NCI-H1417 treated with DMSO at 0.1 percent for 48 hours (cell line): Measurements from ENCODE around the gene LARGE1.

Experiments
- DNase-seq: peaks from one replicate; lab custom pipeline; 2025; lab: John Stamatoyannopoulos, UW

Gene LARGE1

GRCh38 chr22:33519974-33520903 lies 400.0 kb downstream of the LARGE1 start:
- no peak for DNase-seq

DNA sequence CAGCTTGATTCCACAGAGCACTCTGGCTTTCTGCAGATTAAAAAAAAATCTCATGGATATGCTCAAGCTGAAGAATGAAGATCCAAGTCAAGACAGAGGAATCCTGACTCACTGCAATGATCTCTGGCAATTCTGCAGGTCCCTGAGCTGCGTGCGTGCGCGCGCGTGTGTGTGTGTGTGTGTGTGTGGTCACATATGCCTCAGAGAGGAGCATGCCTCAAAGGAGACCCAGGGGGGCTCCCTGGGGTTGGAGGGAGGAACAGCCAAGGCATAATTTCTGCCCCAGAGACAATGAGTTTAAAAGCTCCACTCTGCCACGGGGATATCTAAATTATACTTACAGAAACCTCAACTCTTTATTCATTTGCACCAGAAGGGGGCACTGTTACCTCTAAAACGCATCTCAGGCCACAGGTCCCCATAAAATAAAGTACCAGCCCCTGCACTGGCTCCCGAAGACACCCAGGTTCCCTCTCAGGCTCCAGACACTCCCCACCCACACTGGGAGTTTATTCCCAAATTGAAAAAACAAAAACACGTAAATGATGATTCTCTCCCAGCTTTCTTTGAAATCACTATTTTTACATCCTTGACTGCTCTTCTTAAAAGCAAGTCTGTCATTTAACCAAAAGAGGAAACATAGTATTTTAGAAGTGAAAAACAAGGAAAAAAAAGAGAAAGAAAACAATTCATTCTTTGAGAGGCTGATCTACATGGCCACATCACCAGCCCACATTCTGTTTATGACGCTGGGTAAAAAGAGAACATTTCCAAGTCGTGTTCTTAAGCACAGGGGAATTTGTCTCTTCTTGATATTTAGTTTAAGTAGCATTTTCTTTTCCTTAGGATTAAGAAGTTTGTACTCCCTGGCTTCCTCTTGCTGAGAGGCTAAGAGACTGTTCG lies 401.0 kb downstream of the LARGE1 start:
- DNase-seq, result no peak

DNA sequence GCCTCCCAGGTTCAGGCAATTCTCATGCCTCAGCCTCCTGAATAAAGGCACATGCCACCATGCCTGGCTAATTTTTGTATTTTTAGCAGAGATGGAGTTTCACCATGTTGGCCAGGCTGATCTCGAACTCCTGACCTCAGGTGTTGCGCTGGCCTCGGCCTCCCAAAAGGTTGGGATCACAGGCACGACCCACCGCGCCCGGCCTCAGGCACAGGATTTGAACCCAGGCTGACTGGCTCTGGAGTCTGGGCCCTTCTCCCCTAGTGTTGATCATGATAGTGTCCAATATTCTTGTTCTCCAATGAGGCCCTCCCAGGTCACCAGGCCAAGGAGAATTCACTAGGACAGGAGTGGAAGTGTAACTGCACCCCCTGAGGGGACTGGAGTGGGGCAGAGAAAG lies 401.9 kb downstream of the LARGE1 start:
- DNase-seq, result no peak

- no peak for DNase-seq
Observed at GRCh38 chr22:33515795-33516194, 404.5 kb downstream of the LARGE1 start.

- DNase-seq, result no peak
Observed at GRCh38 chr22:33513388-33514338, 406.6 kb downstream of the LARGE1 start.

DNA sequence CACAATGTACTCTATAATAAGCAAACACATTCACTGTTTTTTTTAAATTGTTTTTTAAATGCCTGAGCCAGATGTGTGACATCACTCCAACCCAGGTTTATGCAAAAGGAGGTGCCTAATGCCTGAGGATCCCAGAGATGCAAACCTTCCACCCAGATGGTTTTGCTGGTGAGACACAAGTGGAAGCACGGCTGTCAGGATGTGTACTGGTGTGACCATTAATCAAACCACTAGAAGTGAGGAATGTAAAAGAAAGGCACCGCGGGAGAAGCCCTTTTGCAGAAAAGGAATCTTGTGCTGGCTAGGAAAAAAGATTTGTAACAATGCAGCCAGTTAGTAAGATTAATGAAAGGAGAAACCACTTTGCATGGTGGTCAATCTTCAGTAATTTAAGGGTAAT lies 407.4 kb downstream of the LARGE1 start:
- DNase-seq, result no peak

GRCh38 chr22:33510429-33510904 lies 409.8 kb downstream of the LARGE1 start:
- DNase-seq, result no peak

GRCh38 chr22:33504941-33505625 lies 415.2 kb downstream of the LARGE1 start:
- no peak for DNase-seq

DNA sequence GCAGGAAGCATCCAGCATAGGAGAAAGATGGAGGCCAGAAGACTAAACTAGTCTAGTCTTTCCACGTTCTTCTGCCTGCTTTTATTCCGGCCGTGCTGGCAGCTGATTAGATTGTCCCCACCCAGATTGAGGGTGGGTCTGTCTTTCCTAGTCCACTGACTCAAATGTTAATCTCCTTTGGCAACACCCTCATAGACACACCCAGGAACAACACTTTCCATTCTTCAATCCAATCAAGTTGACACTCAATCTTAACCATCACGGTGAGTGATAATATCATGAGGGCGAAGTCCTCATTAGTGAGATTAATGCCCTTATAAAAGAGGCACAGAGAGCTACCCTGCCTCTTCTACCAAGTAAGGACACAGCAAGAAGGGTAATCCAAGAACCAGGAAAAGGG lies 424.2 kb downstream of the LARGE1 start:
- no peak for DNase-seq

DNA sequence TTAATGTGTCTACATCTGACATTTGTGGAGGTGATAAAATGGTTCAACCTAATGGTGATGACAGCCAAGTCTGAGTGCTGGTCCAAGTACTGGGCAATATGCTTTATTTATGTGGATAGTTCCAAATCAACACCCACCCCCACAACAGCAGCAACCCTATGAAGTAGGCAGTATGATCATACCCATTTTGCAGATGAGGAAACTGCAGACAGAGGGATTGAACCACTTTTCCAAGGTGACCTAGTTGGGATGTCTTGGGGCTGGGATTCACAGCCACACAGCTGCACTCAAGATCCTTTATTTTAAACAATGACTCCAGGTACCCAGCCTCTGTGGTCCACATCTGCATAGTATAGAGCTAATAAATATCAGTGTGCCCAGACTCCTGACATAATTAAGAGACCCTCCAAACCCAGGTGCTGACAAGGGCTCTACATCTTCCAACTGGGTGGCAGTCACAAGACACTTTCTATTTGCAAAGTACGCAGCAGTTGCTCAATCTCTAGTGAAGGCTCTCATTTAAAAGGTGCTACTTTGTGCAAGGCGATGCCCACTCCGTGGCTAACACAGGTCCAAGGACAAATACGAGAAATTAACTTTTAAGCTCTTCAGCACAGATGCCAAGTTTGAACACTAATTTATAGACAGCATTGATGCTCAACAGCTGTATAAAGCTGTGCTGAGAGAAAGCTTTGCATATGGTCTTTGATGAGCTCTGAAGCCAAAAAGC lies 426.6 kb downstream of the LARGE1 start:
- no peak for DNase-seq

DNA sequence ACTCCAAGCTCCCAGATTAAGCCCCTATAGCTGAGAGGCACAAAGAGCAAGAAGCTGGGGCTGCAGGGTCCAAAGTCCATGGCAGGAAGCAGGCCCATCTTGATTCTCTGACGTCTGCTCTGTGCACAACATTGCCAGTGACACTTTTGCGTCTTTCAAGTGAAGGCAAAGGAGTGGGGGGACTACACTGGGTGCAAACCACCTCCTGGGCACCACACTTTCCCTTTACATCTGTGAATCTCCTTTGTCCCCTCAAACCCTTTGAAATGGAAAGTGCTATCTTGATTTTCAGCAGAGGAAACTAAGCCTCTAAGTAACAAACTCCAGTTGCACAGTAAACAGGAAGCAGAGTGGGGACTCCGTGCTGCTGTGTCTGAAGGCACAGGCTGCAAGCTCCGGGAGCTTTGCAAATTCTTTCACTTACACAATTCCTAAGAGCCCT lies 428.0 kb downstream of the LARGE1 start:
- no peak for DNase-seq

- DNase-seq, result no peak
Observed at GRCh38 chr22:33487041-33487716, 433.1 kb downstream of the LARGE1 start.

- DNase-seq, result no peak
Observed at GRCh38 chr22:33481550-33481949, 438.7 kb downstream of the LARGE1 start.

GRCh38 chr22:33477120-33478111 lies 442.9 kb downstream of the LARGE1 start:
- DNase-seq, result no peak

GRCh38 chr22:33476716-33477115 lies 443.6 kb downstream of the LARGE1 start:
- DNase-seq, result no peak

GRCh38 chr22:33476206-33476605 lies 444.1 kb downstream of the LARGE1 start:
- DNase-seq, result no peak

DNA sequence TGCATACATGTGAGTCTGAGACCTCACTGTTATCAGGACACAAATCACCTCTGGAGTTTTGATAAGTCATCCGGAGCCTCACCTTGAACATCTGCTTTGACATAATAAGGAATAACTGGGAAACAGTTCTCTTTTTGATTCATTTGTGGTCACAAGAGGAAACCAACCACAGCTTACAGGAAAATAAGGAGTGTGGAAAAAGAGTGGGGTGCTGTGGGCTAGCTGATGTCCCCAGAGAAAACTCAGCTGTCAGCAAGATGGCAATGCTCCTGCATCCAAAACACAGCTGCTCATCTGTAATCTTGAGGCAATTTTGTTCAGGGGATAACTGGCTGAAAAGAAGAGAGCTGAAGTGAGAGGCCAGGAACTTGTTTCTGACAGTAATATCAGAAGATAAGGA lies 445.7 kb downstream of the LARGE1 start:
- DNase-seq, result no peak
